Body of pancreas (tissue), 4 donors: ENCODE results near the gene IL22RA1.
A peak's percentile ranks its signal among the peaks of the same experiment; 100 is the strongest.

ENCODE experiments used
- CTCF ChIP-seq, 7 experiments: fragments of 450-650 bp in 4 of 7; fragments of 200-600 bp in 3 of 7; sonication (generic) in 3 of 7; IDR thresholded peaks; one replicate each; pipeline ENCODE4 v1.5.1; 2016 to 2019; ENCODE audit warnings: antibody characterized with exemption in 7 of 7
- POLR2A ChIP-seq, 3 donors: fragments of 450-650 bp; IDR thresholded peaks; one replicate each; pipeline ENCODE4 v1.6.1; 2016; ENCODE audit warnings: antibody characterized with exemption in 3 of 3, mild to moderate bottlenecking in 2 of 3

GRCh38 chr1:24140741-24141181 lies 2.2 kb downstream of the IL22RA1 start:
- TF ChIP-seq POLR2A (IDR thresholded peaks at IDR 0.05): peak; percentile 64 to 78 (median 71)
- TF ChIP-seq CTCF (IDR thresholded peaks at IDR 0.05): no peak
